ENCODE measurements around the gene FERMT3.

Gene FERMT3

GRCh38 chr11:64186492-64187165 lies 19.9 kb upstream of the FERMT3 start:
- peak; percentile 31 for DNase-seq (ENCODE audit: low spot score)

GRCh38 chr11:64192434-64192833 lies 14.1 kb upstream of the FERMT3 start:
- no peak for DNase-seq (ENCODE audit: low spot score)

- DNase-seq (ENCODE audit: low spot score) = no peak
Observed at GRCh38 chr11:64196626-64197025, 9.9 kb upstream of the FERMT3 start.

GRCh38 chr11:64198511-64198910 lies 8.0 kb upstream of the FERMT3 start:
- DNase-seq (ENCODE audit: low spot score) = no peak

GRCh38 chr11:64201543-64201942 lies 5.0 kb upstream of the FERMT3 start:
- no peak for DNase-seq (ENCODE audit: low spot score)

DNA sequence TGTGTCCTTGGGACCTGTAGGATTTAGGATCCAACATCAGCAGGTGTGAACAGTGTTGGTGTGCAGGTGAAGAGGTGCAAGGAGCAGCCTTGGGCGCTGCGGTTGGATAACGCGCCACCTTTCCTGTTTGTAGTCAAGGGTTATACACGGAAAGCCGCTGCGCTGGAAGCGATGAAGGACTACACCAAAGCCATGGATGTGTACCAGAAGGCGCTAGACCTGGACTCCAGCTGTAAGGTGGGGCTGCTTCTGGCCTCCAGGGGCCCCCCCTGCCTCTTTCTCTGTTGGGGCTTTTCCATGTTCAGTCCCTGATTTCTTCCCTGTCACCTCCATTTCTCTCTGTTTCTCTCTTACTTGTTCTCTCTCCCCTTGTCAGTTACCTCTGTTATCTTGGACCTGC lies 3.5 kb upstream of the FERMT3 start:
- no peak for DNase-seq (ENCODE audit: low spot score)

DNA sequence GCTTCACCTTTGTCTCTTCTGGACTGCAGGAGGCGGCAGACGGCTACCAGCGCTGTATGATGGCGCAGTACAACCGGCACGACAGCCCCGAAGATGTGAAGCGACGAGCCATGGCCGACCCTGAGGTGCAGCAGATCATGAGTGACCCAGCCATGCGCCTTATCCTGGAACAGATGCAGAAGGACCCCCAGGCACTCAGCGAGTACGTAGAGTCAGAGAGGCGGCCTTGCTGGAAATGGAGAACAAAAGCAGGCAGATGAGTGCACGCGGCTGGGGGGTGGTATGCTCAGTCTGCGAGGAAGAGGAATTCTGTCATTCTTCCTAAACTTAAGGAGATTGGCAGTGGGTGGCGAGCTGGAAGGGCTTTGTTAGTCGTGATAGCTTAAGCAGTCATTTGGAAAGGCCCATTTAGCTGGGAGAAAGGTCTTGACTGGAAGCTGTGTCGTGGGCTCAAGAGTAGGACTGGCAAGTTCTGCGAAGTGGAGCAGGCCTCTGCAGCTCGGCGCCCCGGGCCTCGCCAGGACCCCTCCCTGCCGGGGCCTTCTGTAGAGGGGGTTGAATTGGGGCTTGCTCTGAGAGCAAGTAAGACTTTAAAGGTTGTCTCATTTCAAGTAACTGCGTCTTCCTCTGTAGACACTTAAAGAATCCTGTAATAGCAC lies 3.0 kb upstream of the FERMT3 start:
- no peak for DNase-seq (ENCODE audit: low spot score)

- no peak for DNase-seq (ENCODE audit: low spot score)
Observed at GRCh38 chr11:64204080-64204440, 2.5 kb upstream of the FERMT3 start.

DNA sequence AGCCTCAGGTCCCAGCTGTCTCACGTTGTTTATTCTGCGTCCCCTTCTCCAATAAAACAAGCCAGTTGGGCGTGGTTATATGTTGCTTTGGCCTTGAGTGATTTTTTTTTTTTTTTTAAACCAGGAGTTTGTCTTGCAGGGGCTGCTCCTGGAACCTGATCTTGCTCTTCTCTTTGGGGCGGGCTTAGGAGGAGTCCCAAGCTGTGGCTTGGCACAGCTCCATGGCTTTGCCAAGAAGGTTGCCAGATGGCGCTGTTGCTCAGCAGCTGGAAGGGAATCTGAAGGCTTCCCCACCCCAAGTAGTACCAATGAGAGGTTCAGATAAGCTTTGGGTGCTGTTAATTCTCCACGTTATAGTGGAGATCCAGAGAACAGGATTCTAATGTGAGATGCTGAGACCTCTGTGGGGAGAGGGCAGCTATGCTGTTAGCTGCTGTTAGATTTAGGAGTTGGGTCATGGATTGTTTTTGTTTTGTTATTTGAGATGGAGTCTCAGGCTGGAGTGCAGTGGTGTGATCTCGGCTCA lies 2.0 kb upstream of the FERMT3 start:
- peak; percentile 87 for DNase-seq (ENCODE audit: low spot score)

- peak; percentile 78 for DNase-seq (ENCODE audit: low spot score)
Observed at GRCh38 chr11:64207256-64208085, 950 bp downstream of the FERMT3 start.

DNA sequence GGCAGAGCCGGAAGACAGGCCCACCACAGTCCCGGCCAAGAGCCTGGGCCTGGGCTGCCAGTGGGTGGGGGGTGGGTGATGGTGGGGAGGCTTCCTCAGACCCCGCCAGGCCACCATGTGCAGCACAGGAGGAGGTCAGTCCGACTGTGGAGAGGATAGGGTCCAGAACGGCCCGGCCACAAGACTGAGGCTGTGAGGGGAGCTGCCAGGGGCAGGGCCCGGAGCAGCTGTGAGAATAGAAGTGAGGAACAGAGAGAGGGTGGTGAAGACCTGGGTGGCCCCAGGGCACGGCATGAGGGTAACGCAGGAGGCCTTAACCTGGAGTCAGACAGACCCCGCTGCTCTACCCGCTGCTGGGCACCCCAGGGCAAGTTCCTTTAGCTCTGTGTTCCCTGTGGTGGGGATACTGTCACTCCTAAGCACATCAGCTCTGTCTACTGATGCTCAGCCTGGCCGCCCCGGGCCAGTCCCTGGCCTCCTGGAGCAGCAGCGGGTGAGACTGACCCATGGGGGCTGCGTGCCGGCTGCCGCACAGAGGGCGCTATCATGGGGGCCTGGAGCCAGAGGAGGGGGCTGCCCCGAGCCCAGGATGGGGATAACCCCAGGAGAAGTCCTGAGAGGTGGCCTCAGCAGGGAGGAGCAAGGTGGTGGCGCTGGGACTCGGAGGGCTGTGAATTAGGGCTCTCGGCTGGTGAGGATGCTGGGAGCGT lies 1.7 kb downstream of the FERMT3 start:
- DNase-seq (ENCODE audit: low spot score) = no peak

- DNase-seq (ENCODE audit: low spot score) = no peak
Observed at GRCh38 chr11:64208796-64209562, 2.5 kb downstream of the FERMT3 start.

DNA sequence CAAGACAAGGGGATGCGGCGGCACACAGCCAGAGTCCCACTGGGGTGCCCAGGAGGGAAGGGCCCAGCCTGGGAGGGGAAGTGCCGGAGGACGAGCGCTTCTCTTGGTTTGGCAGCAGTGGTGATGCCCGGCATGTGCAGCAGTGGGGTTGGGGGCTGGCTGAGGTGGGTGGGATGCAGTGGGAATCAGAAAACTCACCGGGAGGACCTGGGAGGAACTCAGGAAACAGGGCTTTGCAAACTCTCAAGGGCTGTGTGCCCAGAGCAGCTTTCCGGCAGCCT lies 3.0 kb downstream of the FERMT3 start:
- DNase-seq (ENCODE audit: low spot score) = no peak

GRCh38 chr11:64210301-64211020 lies 3.9 kb downstream of the FERMT3 start:
- DNase-seq (ENCODE audit: low spot score) = no peak

GRCh38 chr11:64211181-64211872 lies 4.8 kb downstream of the FERMT3 start:
- DNase-seq (ENCODE audit: low spot score) = no peak

- DNase-seq (ENCODE audit: low spot score) = no peak
Observed at GRCh38 chr11:64216879-64217278, 10.4 kb downstream of the FERMT3 start.

DNA sequence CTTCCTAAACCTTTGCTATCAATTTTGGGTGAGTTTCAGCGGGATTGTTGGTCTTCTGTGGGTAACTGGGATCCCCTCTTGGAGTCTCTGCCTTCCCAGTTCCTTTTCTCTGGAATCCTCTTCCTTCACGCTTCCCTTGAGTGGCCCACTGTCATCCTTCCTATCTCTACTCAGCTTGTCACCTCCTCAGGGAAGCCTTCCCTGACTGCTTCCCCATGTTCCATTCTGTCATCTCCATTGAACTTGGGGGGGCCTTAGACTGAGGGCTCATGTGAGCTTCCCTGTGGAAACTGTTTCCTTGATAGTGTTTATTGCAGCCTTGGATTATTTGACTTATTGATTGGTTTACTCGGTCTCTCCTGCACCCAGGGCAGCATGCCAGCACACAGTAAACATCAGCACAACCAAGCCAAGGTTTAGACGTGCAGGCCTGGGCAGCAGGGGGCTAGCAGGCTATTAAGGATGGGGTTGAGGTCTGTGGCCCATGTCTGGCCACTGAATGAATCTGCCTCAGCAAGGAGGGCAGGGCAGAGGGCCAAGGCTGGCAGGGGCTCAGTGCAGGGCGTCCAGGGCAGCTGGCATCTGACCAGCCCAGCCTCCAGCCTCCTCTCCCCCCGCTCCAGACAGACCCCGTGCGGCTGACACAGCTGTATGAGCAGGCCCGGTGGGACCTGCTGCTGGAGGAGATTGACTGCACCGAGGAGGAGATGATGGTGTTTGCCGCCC lies 12.3 kb downstream of the FERMT3 start:
- DNase-seq (ENCODE audit: low spot score) = no peak

- DNase-seq (ENCODE audit: low spot score) = no peak
Observed at GRCh38 chr11:64219354-64219684, 12.8 kb downstream of the FERMT3 start.

DNA sequence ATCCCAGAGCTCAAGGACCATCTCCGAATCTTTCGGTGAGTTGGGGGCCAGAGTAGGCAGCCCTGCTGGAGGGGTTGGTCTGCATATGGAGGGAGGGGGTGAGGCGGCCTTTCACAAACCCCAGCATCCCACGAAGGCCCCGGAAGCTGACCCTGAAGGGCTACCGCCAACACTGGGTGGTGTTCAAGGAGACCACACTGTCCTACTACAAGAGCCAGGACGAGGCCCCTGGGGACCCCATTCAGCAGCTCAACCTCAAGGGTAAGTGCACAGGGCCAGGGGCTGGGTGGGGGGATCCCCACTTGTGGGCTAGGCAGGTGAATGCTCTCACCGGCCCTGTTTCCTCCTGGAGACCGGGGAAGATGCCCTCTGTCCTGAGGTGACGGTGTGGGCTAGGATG lies 13.2 kb downstream of the FERMT3 start:
- DNase-seq (ENCODE audit: low spot score) = no peak

GRCh38 chr11:64220271-64220670 lies 13.8 kb downstream of the FERMT3 start:
- DNase-seq (ENCODE audit: low spot score) = no peak

Data from CD4-positive, alpha-beta T cell treated with Interleukin-6 at 100 ng/mL for 8 hours (primary cell).